ENCODE results near the gene SAP25.

SAP25 gene

GRCh38 chr7:100578246-100579183 is 4.8 kb upstream of the SAP25 start:
- in situ Hi-C loops (cut with HindIII; ENCODE audit: low pct_ligation_motif_present, low pct_unique_long_range_greater_than_20kb, low sequenced_read_pairs) = no loop called here
- no peak for DNase-seq

- DNase-seq = no peak
- in situ Hi-C loops (cut with HindIII; ENCODE audit: low pct_ligation_motif_present, low pct_unique_long_range_greater_than_20kb, low sequenced_read_pairs) = no loop called here
These were observed 3.8 kb upstream of the SAP25 start for GRCh38 chr7:100577507-100577906.

GRCh38 chr7:100577103-100577502 is 3.4 kb upstream of the SAP25 start:
- no peak for DNase-seq
- in situ Hi-C loops (cut with HindIII; ENCODE audit: low pct_ligation_motif_present, low pct_unique_long_range_greater_than_20kb, low sequenced_read_pairs) = no loop called here

GRCh38 chr7:100576384-100576993 is 2.8 kb upstream of the SAP25 start:
- DNase-seq = no peak
- in situ Hi-C loops (cut with HindIII; ENCODE audit: low pct_ligation_motif_present, low pct_unique_long_range_greater_than_20kb, low sequenced_read_pairs) = no loop called here

- in situ Hi-C loops (cut with HindIII; ENCODE audit: low pct_ligation_motif_present, low pct_unique_long_range_greater_than_20kb, low sequenced_read_pairs) = no loop called here
- no peak for DNase-seq
These were observed 2.2 kb upstream of the SAP25 start for GRCh38 chr7:100575746-100576383.

GRCh38 chr7:100575206-100575631 is 1.5 kb upstream of the SAP25 start:
- DNase-seq = no peak
- in situ Hi-C loops (cut with HindIII; ENCODE audit: low pct_ligation_motif_present, low pct_unique_long_range_greater_than_20kb, low sequenced_read_pairs) = no loop called here

- DNase-seq = no peak
- in situ Hi-C loops (cut with HindIII; ENCODE audit: low pct_ligation_motif_present, low pct_unique_long_range_greater_than_20kb, low sequenced_read_pairs) = no loop called here
These were observed 884 bp upstream of the SAP25 start for GRCh38 chr7:100574362-100575205.

GRCh38 chr7:100572949-100573675 is 588 bp downstream of the SAP25 start:
- no peak for DNase-seq
- in situ Hi-C loops (cut with HindIII; ENCODE audit: low pct_ligation_motif_present, low pct_unique_long_range_greater_than_20kb, low sequenced_read_pairs) = no loop called here

GRCh38 chr7:100572281-100572948 is 1.3 kb downstream of the SAP25 start:
- DNase-seq = no peak
- in situ Hi-C loops (cut with HindIII; ENCODE audit: low pct_ligation_motif_present, low pct_unique_long_range_greater_than_20kb, low sequenced_read_pairs) = no loop called here

- DNase-seq = no peak
- in situ Hi-C loops (cut with HindIII; ENCODE audit: low pct_ligation_motif_present, low pct_unique_long_range_greater_than_20kb, low sequenced_read_pairs) = no loop called here
These were observed 1.9 kb downstream of the SAP25 start for GRCh38 chr7:100571829-100572116.

- no peak for DNase-seq
- in situ Hi-C loops (cut with HindIII; ENCODE audit: low pct_ligation_motif_present, low pct_unique_long_range_greater_than_20kb, low sequenced_read_pairs) = no loop called here
These were observed 2.5 kb downstream of the SAP25 start for GRCh38 chr7:100570954-100571828.

GRCh38 chr7:100568896-100569844 is 4.5 kb downstream of the SAP25 start:
- DNase-seq = no peak
- in situ Hi-C loops (cut with HindIII; ENCODE audit: low pct_ligation_motif_present, low pct_unique_long_range_greater_than_20kb, low sequenced_read_pairs) = no loop called here

GRCh38 chr7:100568176-100568895 is 5.4 kb downstream of the SAP25 start:
- no peak for DNase-seq
- in situ Hi-C loops (cut with HindIII; ENCODE audit: low pct_ligation_motif_present, low pct_unique_long_range_greater_than_20kb, low sequenced_read_pairs) = no loop called here

- no peak for DNase-seq
These were observed 5.9 kb downstream of the SAP25 start for GRCh38 chr7:100567751-100568175.

GRCh38 chr7:100567031-100567730 is 6.5 kb downstream of the SAP25 start:
- in situ Hi-C loops (cut with HindIII; ENCODE audit: low pct_ligation_motif_present, low pct_unique_long_range_greater_than_20kb, low sequenced_read_pairs) = no loop called here
- no peak for DNase-seq

More at GRCh38 chr7:100567751-100568175, 5.9 kb downstream of the SAP25 start:
- in situ Hi-C loops (cut with HindIII; ENCODE audit: low pct_ligation_motif_present, low pct_unique_long_range_greater_than_20kb, low sequenced_read_pairs) = no loop called here

Data from ACHN (cell line).